Stimulated activated CD4-positive, alpha-beta T cell treated with anti-CD3 and anti-CD28 coated beads, Interleukin-1b, Interleukin-23, amount 100 ng/mL, for 24 hours (primary cell): ENCODE measurements around the gene ROS1.

Source experiments
- DNase-seq, 4 experiments: peaks; one replicate each; pipeline ENCODE4 v3.0.0-alpha.2; 2020; ENCODE audit warnings: low read depth in 4 of 4, low spot score in 1 of 4

ROS1 gene

GRCh38 chr6:117441824-117442264 lies 16.1 kb upstream of the ROS1 start:
- DNase-seq, result no peak

GRCh38 chr6:117440706-117441525 lies 15.2 kb upstream of the ROS1 start:
- DNase-seq, result no peak

- no peak for DNase-seq
These were observed 6.5 kb upstream of the ROS1 start for GRCh38 chr6:117432273-117432672.

GRCh38 chr6:117423754-117424153 lies 2.0 kb downstream of the ROS1 start:
- DNase-seq, result no peak

- DNase-seq, result no peak
These were observed 7.4 kb downstream of the ROS1 start for GRCh38 chr6:117418320-117418719.

- no peak for DNase-seq
These were observed 7.9 kb downstream of the ROS1 start for GRCh38 chr6:117417851-117418250.

- DNase-seq, result no peak
These were observed 11.0 kb downstream of the ROS1 start for GRCh38 chr6:117414770-117415169.

GRCh38 chr6:117411474-117411873 lies 14.3 kb downstream of the ROS1 start:
- no peak for DNase-seq

GRCh38 chr6:117409863-117410262 lies 15.9 kb downstream of the ROS1 start:
- DNase-seq, result no peak

- no peak for DNase-seq
These were observed 16.3 kb downstream of the ROS1 start for GRCh38 chr6:117409420-117409819.

GRCh38 chr6:117404548-117404947 lies 21.2 kb downstream of the ROS1 start:
- DNase-seq, result no peak

- no peak for DNase-seq
These were observed 23.9 kb downstream of the ROS1 start for GRCh38 chr6:117401799-117402198.

- no peak for DNase-seq
These were observed 25.8 kb downstream of the ROS1 start for GRCh38 chr6:117399924-117400323.

GRCh38 chr6:117399126-117399525 lies 26.6 kb downstream of the ROS1 start:
- DNase-seq, result no peak

- no peak for DNase-seq
These were observed 28.1 kb downstream of the ROS1 start for GRCh38 chr6:117397536-117398227.

- no peak for DNase-seq
These were observed 29.5 kb downstream of the ROS1 start for GRCh38 chr6:117396228-117396627.

- no peak for DNase-seq
These were observed 30.6 kb downstream of the ROS1 start for GRCh38 chr6:117395164-117395563.

GRCh38 chr6:117393045-117393444 lies 32.7 kb downstream of the ROS1 start:
- no peak for DNase-seq

GRCh38 chr6:117391874-117392583 lies 33.7 kb downstream of the ROS1 start:
- no peak for DNase-seq

- DNase-seq, result no peak
These were observed 36.3 kb downstream of the ROS1 start for GRCh38 chr6:117389227-117390057.

- DNase-seq, result no peak
These were observed 38.2 kb downstream of the ROS1 start for GRCh38 chr6:117387454-117387974.
